Stimulated activated CD4-positive, alpha-beta T cell treated with anti-CD3 and anti-CD28 coated beads, Interleukin-12 subunit alpha, Interleukin-12 subunit beta, amount 100 ng/mL, for 4 hours (primary cell): ENCODE data around the gene ACVR1C.

Experiments used
- DNase-seq: peaks from one replicate; pipeline ENCODE4 v3.0.0-alpha.2; 2020

Gene ACVR1C

DNA sequence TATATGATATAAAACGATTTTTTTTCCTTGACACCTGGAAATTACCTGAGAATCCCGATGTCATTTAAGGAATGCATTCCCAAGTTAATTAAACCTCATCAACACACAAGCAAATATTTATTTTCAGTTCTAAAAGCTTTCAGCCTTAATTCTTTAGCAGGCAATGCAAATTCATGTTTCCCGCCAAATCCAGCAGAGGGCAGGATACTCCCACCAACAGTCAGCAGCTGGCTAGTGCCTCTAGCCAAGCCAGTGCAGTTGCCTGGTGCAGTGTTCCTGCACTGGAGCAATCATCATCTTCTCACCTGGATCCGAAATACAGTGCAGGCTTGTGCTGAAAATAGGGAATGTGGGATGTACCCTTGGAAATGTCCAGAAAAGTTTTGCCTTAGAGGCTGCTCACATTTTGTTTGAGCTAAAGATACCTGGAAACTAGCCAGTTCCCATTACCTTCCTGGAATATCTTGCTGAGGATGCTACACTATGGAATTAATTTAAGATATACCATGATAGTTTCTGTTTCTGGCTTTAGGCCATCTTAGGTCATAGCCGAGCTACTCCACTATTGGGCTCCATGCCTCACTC lies 136.4 kb downstream of the ACVR1C start:
- peak; percentile 61 for DNase-seq

DNA sequence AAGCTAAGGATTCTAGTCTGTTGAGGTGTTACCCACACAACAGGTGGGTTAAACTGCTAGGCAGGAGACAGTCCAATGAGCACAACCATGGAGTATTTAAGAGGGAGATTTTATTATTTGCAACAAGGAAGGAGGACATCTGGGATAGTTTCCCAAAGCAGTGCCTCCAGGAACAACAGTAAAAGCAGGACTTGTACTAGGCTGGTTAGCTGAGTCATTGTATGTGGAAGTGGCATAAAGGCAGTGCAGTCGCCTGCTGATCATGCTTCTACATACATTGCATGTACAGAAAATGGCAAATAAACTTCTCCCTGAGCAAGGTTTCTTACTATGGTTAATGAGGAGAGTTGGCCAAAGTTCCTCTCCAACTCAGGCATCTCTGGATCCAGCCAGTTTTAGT lies 138.7 kb downstream of the ACVR1C start:
- DNase-seq, result no peak

DNA sequence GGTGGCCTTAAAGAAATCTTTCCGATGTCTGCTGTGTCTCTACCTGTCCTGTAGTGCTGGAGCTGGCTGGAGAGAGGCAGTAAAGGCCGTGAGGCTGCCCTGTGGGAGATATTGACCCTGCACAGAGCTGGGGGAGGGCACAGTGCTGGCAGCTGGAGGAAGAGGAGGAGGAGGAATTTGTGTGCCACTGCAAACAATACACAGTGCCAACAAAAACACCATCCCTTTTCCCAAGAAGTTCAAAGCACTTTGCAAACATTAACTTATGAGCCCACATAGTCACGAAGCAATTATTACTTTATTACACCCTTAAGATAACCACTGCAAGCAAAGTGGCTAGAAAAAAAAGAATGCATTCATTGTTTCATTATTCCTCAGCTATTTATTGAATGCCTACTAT lies 139.8 kb downstream of the ACVR1C start:
- DNase-seq, result no peak

GRCh38 chr2:157487747-157488146 lies 140.9 kb downstream of the ACVR1C start:
- DNase-seq, result no peak

DNA sequence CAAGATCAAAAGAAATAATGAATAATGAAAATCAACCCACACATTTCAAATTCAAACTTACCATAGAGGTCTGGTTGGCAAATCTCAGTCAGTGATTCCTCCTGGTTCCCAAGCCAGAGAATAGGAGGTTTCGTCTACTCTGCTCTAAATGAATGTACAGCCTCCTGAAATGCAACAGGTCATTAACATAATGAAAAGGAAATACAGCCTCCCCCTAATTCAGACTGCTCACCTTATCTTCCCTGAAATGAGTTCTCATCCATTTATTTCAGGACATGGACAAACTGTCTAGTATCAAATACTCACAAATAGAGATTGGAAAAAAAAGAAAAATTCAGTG lies 141.4 kb downstream of the ACVR1C start:
- no peak for DNase-seq

DNA sequence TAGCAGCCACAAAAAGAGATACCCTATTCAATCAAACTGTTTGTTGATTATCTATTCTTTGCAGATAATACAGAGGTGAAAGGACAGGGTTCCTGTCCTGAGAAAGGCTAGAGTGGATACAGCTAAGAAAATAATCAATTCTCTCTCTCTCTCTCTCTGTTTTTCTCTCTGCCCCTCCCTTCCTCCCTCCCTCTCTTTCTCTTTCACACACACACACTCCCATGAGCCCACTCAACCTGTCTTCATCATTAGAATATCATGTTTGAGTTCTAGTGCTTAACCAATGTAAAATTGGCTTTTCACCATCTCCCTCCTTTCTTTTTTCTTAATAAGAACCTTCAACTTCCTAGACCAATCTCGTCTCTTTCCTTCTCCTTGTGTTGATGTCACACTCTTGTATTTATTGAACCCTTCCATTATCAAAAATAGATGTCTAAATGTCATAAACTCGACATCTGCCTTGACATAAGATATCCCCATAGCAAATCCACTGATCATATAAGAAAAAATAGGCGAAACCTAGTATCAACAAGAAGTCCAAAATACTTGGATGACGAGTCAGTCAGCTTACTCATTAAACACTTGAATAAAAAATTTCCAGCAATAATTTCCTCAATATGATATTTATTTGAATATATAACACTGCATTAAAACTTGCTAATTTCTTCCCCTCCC lies 141.9 kb downstream of the ACVR1C start:
- no peak for DNase-seq

DNA sequence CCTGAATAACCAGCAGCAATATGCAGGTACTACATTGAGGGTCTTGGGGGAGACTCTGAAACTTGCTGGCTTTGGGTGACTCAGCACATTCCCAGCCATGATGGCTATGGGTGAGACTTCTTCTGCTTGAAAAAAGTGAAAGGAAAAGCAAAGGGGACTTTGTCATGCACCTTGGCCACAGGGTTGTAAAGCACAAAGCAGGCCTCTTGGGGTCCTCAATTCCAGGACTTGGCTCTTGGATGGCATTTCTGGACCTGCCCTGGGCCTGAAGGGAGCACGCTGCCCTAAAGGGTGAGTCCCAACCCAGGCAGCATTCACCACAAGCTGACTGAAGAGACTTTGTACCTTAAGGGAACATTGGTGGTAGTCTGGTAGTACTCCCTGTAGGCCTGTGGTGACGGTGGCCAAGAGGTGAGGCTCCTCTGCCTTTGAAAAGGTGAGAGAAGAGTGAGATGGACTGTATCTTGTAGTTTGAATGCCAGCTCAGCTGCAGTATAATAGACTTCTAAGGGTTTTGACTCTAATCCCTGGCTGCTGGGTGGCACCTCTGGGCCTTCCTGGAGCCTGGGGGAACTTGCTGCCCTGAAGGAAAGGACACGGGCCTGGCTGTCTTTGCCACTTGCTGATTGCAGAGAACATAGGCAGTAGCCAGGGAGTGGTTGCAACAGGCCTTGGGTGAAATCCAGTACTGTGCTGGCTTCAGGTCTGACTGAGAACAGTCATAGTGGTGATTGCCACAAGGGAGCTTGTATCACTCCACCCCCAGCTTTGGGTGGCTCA lies 148.3 kb downstream of the ACVR1C start:
- DNase-seq, result peak; percentile 29

DNA sequence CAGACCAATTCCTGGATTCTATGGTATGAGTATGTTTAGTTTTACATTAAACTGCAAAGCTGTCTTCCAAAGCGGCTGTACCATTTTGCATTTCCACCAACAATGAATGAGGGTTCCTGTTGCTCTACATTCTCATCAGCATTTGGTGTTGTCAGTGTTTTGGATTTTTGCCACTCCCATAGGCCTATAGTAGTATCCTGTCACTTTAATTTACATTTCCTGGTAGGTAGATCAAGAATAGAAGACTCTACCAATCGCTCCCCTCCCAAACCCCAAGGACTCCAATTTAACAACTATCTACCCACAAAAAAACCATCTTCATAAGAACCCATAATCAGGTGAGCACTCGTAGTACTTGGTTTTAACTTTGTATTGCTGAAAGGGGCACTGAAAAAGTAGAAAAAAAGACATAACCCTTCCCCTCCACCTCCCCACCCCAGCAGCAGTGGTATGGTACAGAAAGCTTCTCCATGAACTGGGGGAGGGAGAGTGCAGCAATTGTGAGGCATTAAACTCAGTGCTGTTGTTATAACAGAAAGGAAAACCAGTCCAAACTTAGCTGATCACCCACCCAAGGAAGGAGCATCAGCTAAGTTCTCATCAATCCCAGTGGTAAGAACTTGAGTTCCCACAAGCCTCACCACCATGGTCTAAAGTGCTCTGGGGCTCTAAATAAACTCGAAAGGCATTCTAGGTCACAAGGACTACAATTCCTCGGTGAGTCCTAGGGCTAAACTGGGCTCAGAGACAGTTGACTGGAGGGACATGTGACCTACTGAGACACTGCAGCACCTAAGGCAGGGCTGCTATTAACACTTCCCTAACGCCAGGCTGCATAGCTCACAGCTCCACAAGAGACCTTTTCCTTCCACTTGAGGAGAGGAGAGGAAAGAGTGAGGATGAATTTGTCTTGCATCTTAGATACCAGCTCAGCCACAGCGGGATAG lies 149.3 kb downstream of the ACVR1C start:
- no peak for DNase-seq

GRCh38 chr2:157477919-157478318 lies 150.7 kb downstream of the ACVR1C start:
- no peak for DNase-seq

- DNase-seq, result no peak
These were observed 151.5 kb downstream of the ACVR1C start for GRCh38 chr2:157476953-157477709.
